Endothelial cell of umbilical vein (primary cell): ENCODE results near the gene TWF2. TPM values are rescaled to one million over a fixed set of nuclear protein-coding genes. Genes with fewer than 3 reads are reported as not detected.

ENCODE experiments used
- BruUV-seq: library from RNA; stranded (reverse); fragments of 400-500 nt; replicated peaks from 2 replicates; lab custom pipeline; 2021; lab: Mats Ljungman, UMichigan
- CTCF ChIA-PET: fragments of 300-600, 350-600 bp; sonication (Branson Sonifier 250); formaldehyde crosslinking; loops from one replicate; lab custom pipeline; 2021; ENCODE audit warnings: antibody characterized with exemption, inconsistent platforms; lab: Charles Lee
- POLR2A ChIA-PET: fragments of 300-600, 350-600 bp; sonication (Branson Sonifier 250); formaldehyde crosslinking; loops from one replicate; lab custom pipeline; 2021; ENCODE audit warnings: antibody characterized with exemption, inconsistent platforms; lab: Charles Lee
- DNase-seq: peaks from one replicate; pipeline ENCODE4 v3.0.0-alpha.2; 2011; ENCODE audit warnings: low read depth, low spot score
- FAIRE-seq: peaks from 2 replicates; lab custom pipeline; 2011; peaks lifted over from hg19 to GRCh38; lab: Jason Lieb, UNC
- H2AFZ ChIP-seq: 2 replicates; pipeline ENCODE4 v1.6.0; 2012; ENCODE audit warnings: low read depth, low read length, control low read depth, inconsistent platforms
- H3K27ac ChIP-seq: 2 replicates; pipeline ENCODE4 v1.5.1; 2011; ENCODE audit warnings: low read depth, mild to moderate bottlenecking, control low read depth, low read length, moderate library complexity; ENCODE audit not compliant: insufficient read depth
- H3K27me3 ChIP-seq, 2 experiments: 2 replicates each; pipeline versions ENCODE4 v1.6.0 to v1.6.1; 2011; ENCODE audit warnings: low read length in 2 of 2, mixed read lengths in 1 of 2; ENCODE audit not compliant: control insufficient read depth in 2 of 2, insufficient read depth in 2 of 2
- H3K36me3 ChIP-seq, 2 experiments: 2 replicates in 1 of 2; 3 replicates in 1 of 2; pipeline ENCODE4 v1.5.1; 2011; ENCODE audit warnings: low read length in 2 of 2, mild to moderate bottlenecking in 1 of 2, moderate library complexity in 1 of 2; ENCODE audit not compliant: control insufficient read depth in 2 of 2, insufficient read depth in 2 of 2; ENCODE audit errors: extremely low read depth in 1 of 2
- H3K4me1 ChIP-seq: 3 replicates; pipeline ENCODE4 v1.5.1; 2011; ENCODE audit warnings: mild to moderate bottlenecking, low read length; ENCODE audit not compliant: control insufficient read depth, insufficient read depth; ENCODE audit errors: extremely low read depth
- H3K4me2 ChIP-seq: 2 replicates; pipeline ENCODE4 v1.6.1; 2011; ENCODE audit warnings: low read length, control low read depth, mixed read lengths; ENCODE audit not compliant: insufficient read depth
- H3K4me3 ChIP-seq, 3 experiments: fragments of 200-600 bp in 1 of 3; sonication (generic), shearing (Covaris generic) in 1 of 3; replicated peaks in 1 of 3; 2 replicates each; pipeline ENCODE4 v1.5.1; 2011 to 2016; ENCODE audit warnings: control low read depth in 3 of 3, low read length in 3 of 3, mild to moderate bottlenecking in 2 of 3, inconsistent platforms in 1 of 3, low read depth in 1 of 3, moderate library complexity in 1 of 3; ENCODE audit not compliant: insufficient read depth in 1 of 3
- H3K79me2 ChIP-seq: 2 replicates; pipeline ENCODE4 v1.6.0; 2012; ENCODE audit warnings: low read length, inconsistent platforms; ENCODE audit not compliant: control insufficient read depth, insufficient read depth
- H3K9ac ChIP-seq: replicated peaks from 2 replicates; pipeline ENCODE3; 2011; ENCODE audit warnings: low read length, control low read depth; ENCODE audit not compliant: insufficient read depth; ENCODE audit errors: extremely low read depth
- H3K9me1 ChIP-seq: replicated peaks from 3 replicates; pipeline ENCODE4 v1.6.0; 2011; ENCODE audit warnings: mild to moderate bottlenecking, low read length; ENCODE audit not compliant: control insufficient read depth, insufficient read depth; ENCODE audit errors: extremely low read depth
- H3K9me3 ChIP-seq: replicated peaks from 2 replicates; pipeline ENCODE4 v1.5.1; 2012; ENCODE audit warnings: low read length, inconsistent platforms; ENCODE audit not compliant: control insufficient read depth, insufficient read depth
- H4K20me1 ChIP-seq: replicated peaks from 2 replicates; pipeline ENCODE3; 2011; ENCODE audit warnings: mild to moderate bottlenecking, low read length; ENCODE audit not compliant: control insufficient read depth, insufficient read depth; ENCODE audit errors: extremely low read depth
- CTCF ChIP-seq, 2 donors: IDR thresholded peaks; 1 replicate in 1 of 2; 2 replicates in 1 of 2; pipeline ENCODE4 v1.5.1; 2011; ENCODE audit warnings: low read length in 2 of 2, mild to moderate bottlenecking in 2 of 2, moderate library complexity in 2 of 2, control low read depth in 1 of 2, inconsistent platforms in 1 of 2, low read depth in 1 of 2; ENCODE audit not compliant: insufficient read depth in 1 of 2; ENCODE audit errors: extremely low read depth in 1 of 2
- EZH2 ChIP-seq: IDR thresholded peaks from 2 replicates; pipeline ENCODE4 v1.6.1; 2012; ENCODE audit warnings: borderline replicate concordance, low read depth, mild to moderate bottlenecking, moderate library complexity, low read length, inconsistent platforms; ENCODE audit not compliant: severe bottlenecking
- FOS ChIP-seq: IDR thresholded peaks from 2 replicates; pipeline ENCODE4 v1.6.1; 2011; ENCODE audit warnings: mild to moderate bottlenecking, low read length, moderate library complexity, borderline replicate concordance; ENCODE audit not compliant: insufficient read depth
- GATA2 ChIP-seq: IDR thresholded peaks from 2 replicates; pipeline ENCODE4 v1.7.0; 2011; ENCODE audit warnings: low read depth, mild to moderate bottlenecking, moderate library complexity, mixed read lengths, low read length; ENCODE audit not compliant: insufficient read length, insufficient read depth
- JUN ChIP-seq: IDR thresholded peaks from 2 replicates; pipeline ENCODE4 v1.6.1; 2011; ENCODE audit warnings: borderline replicate concordance, low read depth; ENCODE audit not compliant: insufficient read length, insufficient read depth
- POLR2A ChIP-seq: IDR thresholded peaks from 2 replicates; pipeline ENCODE4 v1.6.1; 2012; ENCODE audit warnings: low read depth, mild to moderate bottlenecking, control low read depth, low read length
- POLR2AphosphoS5 ChIP-seq: IDR thresholded peaks from 2 replicates; pipeline ENCODE4 v1.6.1; 2012; ENCODE audit warnings: low read depth, mild to moderate bottlenecking, control low read depth, low read length, moderate library complexity; ENCODE audit not compliant: insufficient read depth
- dilution Hi-C: fragments of 300-500 bp; cut with MboI; formaldehyde crosslinking; loops from one replicate; pipeline ENCODE4 v1.15.0; 2019; ENCODE audit warnings: low sequenced_read_pairs; ENCODE audit not compliant: extremely low pct_ligation_motif_present
- intact Hi-C: fragments of 100-400 bp; cut with micrococcal nuclease; formaldehyde crosslinking; loops from one replicate; pipeline ENCODE4 v1.10.0; 2022
- polyA plus RNA-seq, 4 experiments: library from polyadenylated mRNA; depleted of rRNA in 3 of 4; stranded (reverse) in 3 of 4; unstranded in 1 of 4; fragments of >200 nt; gene quantifications; 2 replicates each; pipeline versions ENCODE4 v1.2.1 to v1.2.3, GENCODE V29; 2011 to 2012; ENCODE audit warnings: missing spikeins in 1 of 4
- total RNA-seq: library from RNA; stranded (reverse); gene quantifications from 2 replicates; pipeline ENCODE4 v1.2.3, GENCODE V29; 2021

Gene TWF2
- total and polyA plus RNA-seq, 2 donors (not counting 3 experiments of a cell fraction or from before 2014, with no cell fraction given), result 82.9 to 134 TPM

GRCh38 chr3:52197499-52197841 lies 41.5 kb downstream of the TWF2 start:
- H3K36me3 ChIP-seq, result peaks cover 3 to 5% of the 10 kb centered on the region in 2 experiments
- H3K79me2 ChIP-seq, result peaks cover 15% of the 10 kb centered on the region
- DNase-seq (no peak), FAIRE-seq (peak; percentile 35)
- POLR2A ChIA-PET, result interaction anchor here (0.8 kb wide), 1 partner anchor 43 kb away, joined by 3 read pairs; the partner anchor contains the start of gene POC1A
- H3K4me1 ChIP-seq, result peaks cover 17% of the 10 kb centered on the region
- H4K20me1 ChIP-seq, result no peaks in the 10 kb centered on the region
- peak overlapping the region; percentile 23 for H3K27ac ChIP-seq
- H3K9ac ChIP-seq, result peak overlapping the region; percentile 17
- H3K4me2 ChIP-seq, result peak overlapping the region; percentile 27
- BruUV-seq, result no TSS peak
- peak overlapping the region in 1 of 3 experiments; percentile 93 for H3K4me3 ChIP-seq
- CTCF ChIA-PET, result interaction anchor here (0.8 to 1.4 kb wide), 5 partner anchors 8 to 43 kb away, joined by 3 to 5 read pairs (median 3); partner anchors contain the start of gene POC1A
- H3K9me1 ChIP-seq, result no peaks in the 10 kb centered on the region
- peak overlapping the region; percentile 85 for H2AFZ ChIP-seq
- no peak for TF ChIP-seq GATA2
- TF ChIP-seq POLR2A, result no peak
- no peak for TF ChIP-seq CTCF (IDR thresholded peaks at IDR 0.05; ENCODE audit: extremely low read depth in 1 of 2, insufficient read depth in 1 of 2, low read depth in 1 of 2, low read length in 2 of 2)
- no peak for TF ChIP-seq EZH2
- no peak for TF ChIP-seq POLR2AphosphoS5
- no peak for TF ChIP-seq FOS
- no peak for TF ChIP-seq JUN
- dilution Hi-C loops, result no loop called here
- no peaks in the 10 kb centered on the region for H3K9me3 ChIP-seq
- intact Hi-C loops, result loop anchor here (5.0 kb wide), 1 partner anchor 195 kb away; no protein-coding TSS in a partner anchor
- H3K27me3 ChIP-seq, result no peaks in the 10 kb centered on the region
